Kidney epithelial cell (primary cell): ENCODE results near the gene GRB7. TPM values are rescaled to one million over a fixed set of nuclear protein-coding genes. Genes with fewer than 3 reads are reported as not detected.

Source experiments
- DNase-seq: peaks from one replicate; pipeline ENCODE4 v3.0.0-alpha.2; 2010; ENCODE audit warnings: low read depth
- H3K27me3 ChIP-seq: 2 replicates; pipeline ENCODE4 v1.6.0; 2011; ENCODE audit warnings: low read length; ENCODE audit not compliant: control insufficient read depth, insufficient read depth
- H3K36me3 ChIP-seq: 2 replicates; pipeline ENCODE4 v1.5.1; 2011; ENCODE audit warnings: low read length; ENCODE audit not compliant: control insufficient read depth, insufficient read depth
- H3K4me3 ChIP-seq: 2 replicates; pipeline ENCODE4 v1.5.1; 2011; ENCODE audit warnings: low read depth, mild to moderate bottlenecking, control low read depth, low read length
- CTCF ChIP-seq: IDR thresholded peaks from 2 replicates; pipeline ENCODE4 v1.5.1; 2011; ENCODE audit warnings: mild to moderate bottlenecking, moderate library complexity, low read length, control low read depth, inconsistent platforms; ENCODE audit not compliant: insufficient read depth, poor library complexity, severe bottlenecking
- total RNA-seq: library from RNA; depleted of rRNA; stranded (reverse); fragments of >200 nt; gene quantifications from 2 replicates; pipeline ENCODE4 v1.2.3, GENCODE V29; 2015

The GRB7 gene
- total RNA-seq, 1 donor from 2014 or later = 21.2 TPM

GRCh38 chr17:39736319-39737165 lies 1.2 kb upstream of the GRB7 start:
- TF ChIP-seq CTCF = no peak
- DNase-seq = no peak
- Histone ChIP-seq H3K27me3 (no peaks in the 10 kb centered on the region), H3K4me3 (no peak overlapping the region), H3K36me3 (no peaks in the 10 kb centered on the region)

- H3K27me3 ChIP-seq = no peaks in the 10 kb centered on the region
- peak overlapping the region; percentile 85 for H3K4me3 ChIP-seq
- H3K36me3 ChIP-seq = peaks cover 2% of the 10 kb centered on the region
- no peak for DNase-seq
- no peak for TF ChIP-seq CTCF
Measured at GRCh38 chr17:39737206-39737759, 455 bp upstream of the GRB7 start.

GRCh38 chr17:39738568-39738901 lies 797 bp downstream of the GRB7 start:
- peak overlapping the region; percentile 85 for H3K4me3 ChIP-seq
- H3K27me3 ChIP-seq = no peaks in the 10 kb centered on the region
- peaks cover 4% of the 10 kb centered on the region for H3K36me3 ChIP-seq
- DNase-seq = no peak
- no peak for TF ChIP-seq CTCF

- H3K27me3 ChIP-seq = no peaks in the 10 kb centered on the region
- H3K4me3 ChIP-seq = peak overlapping the region; percentile 85
- no peak for DNase-seq
- peaks cover 5% of the 10 kb centered on the region for H3K36me3 ChIP-seq
- no peak for TF ChIP-seq CTCF
Measured at GRCh38 chr17:39738983-39739884, 1.5 kb downstream of the GRB7 start.

GRCh38 chr17:39739885-39740356 lies 2.2 kb downstream of the GRB7 start:
- H3K36me3 ChIP-seq = peaks cover 9% of the 10 kb centered on the region
- TF ChIP-seq CTCF = no peak
- no peaks in the 10 kb centered on the region for H3K27me3 ChIP-seq
- peak overlapping the region; percentile 85 for H3K4me3 ChIP-seq
- DNase-seq = no peak
